Kidney (tissue), 14 donors: ENCODE data around the gene SLC9A3. TPM values are rescaled to one million over a fixed set of nuclear protein-coding genes. Genes with fewer than 3 reads are reported as not detected.

Experiments
- DNase-seq, 5 donors: peaks; one replicate each; pipeline ENCODE4 v3.0.0-alpha.2; 2013 to 2020
- FAIRE-seq: peaks from 2 replicates; lab custom pipeline; 2012; peaks lifted over from hg19 to GRCh38; lab: Jason Lieb, UNC
- H3K27ac ChIP-seq, 2 donors: one replicate each; pipeline ENCODE4 v1.7.0; 2013; ENCODE audit warnings: low read depth in 2 of 2, low read length in 2 of 2, inconsistent platforms in 1 of 2
- H3K27me3 ChIP-seq: one replicate; pipeline ENCODE4 v1.7.1; 2013; ENCODE audit warnings: low read length, inconsistent platforms; ENCODE audit not compliant: control insufficient read depth, insufficient read depth
- H3K36me3 ChIP-seq, 3 donors: one replicate each; pipeline versions ENCODE4 v1.7.0 to v1.7.1; 2013; ENCODE audit warnings: low read length in 3 of 3, control low read depth in 1 of 3, inconsistent platforms in 1 of 3; ENCODE audit not compliant: insufficient read depth in 3 of 3, control insufficient read depth in 2 of 3
- H3K4me1 ChIP-seq, 3 donors: one replicate each; pipeline versions ENCODE4 v1.7.0 to v1.7.1; 2013; ENCODE audit warnings: low read length in 3 of 3, inconsistent platforms in 1 of 3, low read depth in 1 of 3; ENCODE audit not compliant: control insufficient read depth in 2 of 3, insufficient read depth in 2 of 3
- H3K4me3 ChIP-seq, 3 donors: one replicate each; pipeline versions ENCODE4 v1.7.0 to v1.8.1; 2013; ENCODE audit warnings: low read length in 3 of 3, control low read depth in 1 of 3, inconsistent platforms in 1 of 3
- H3K9ac ChIP-seq, 3 donors: one replicate each; pipeline versions ENCODE4 v1.7.0 to v1.7.1; 2013; ENCODE audit warnings: low read length in 3 of 3, control low read depth in 1 of 3, inconsistent platforms in 1 of 3
- H3K9me3 ChIP-seq, 3 donors: one replicate each; pipeline versions ENCODE4 v1.7.0 to v1.7.1; 2013; ENCODE audit warnings: low read length in 3 of 3, control low read depth in 1 of 3, inconsistent platforms in 1 of 3; ENCODE audit not compliant: control insufficient read depth in 2 of 3, insufficient read depth in 1 of 3
- intact Hi-C: fragments of 100-400 bp; cut with DNase I; formaldehyde crosslinking; loops from one replicate; pipeline ENCODE4 v1.11.1; 2022
- polyA plus RNA-seq: library from polyadenylated mRNA; stranded (reverse); fragments of 350-450 nt; fragmentation: Illumina TruSeq; extraction: RNeasy Lipid Tissue Mini Kit (QIAGEN cat#74804); gene quantifications from one replicate; pipeline ENCODE4 v1.2.3, GENCODE V29; 2014; ENCODE audit warnings: low read depth, low replicate concordance; ENCODE audit not compliant: insufficient read depth
- total RNA-seq: library from RNA; stranded (reverse); fragmentation: NEBNext Ultra II Directional; extraction: Animal tissue kit (Norgen Biotek cat#: 25700); gene quantifications from one replicate; pipeline ENCODE4 v1.2.1, GENCODE V29; 2021
- TF ChIP-seq, protein P1 (sequence below): IDR thresholded peaks from 3 replicates; pipeline ENCODE4 v1.5.1; 2012; ENCODE audit warnings: mild to moderate bottlenecking, moderate library complexity, borderline replicate concordance; ENCODE audit not compliant: insufficient read depth; ENCODE audit errors: extremely low read depth
- donor health status: control.
- donor health status: control.
- donor health status: control.
- donor health status: control.
- donor health status: control.
- donor health status: DM: yes; HTN: yes; CAD: no.
- donor health status: Normal renal cell carcinoma (clear cell type).

The SLC9A3 gene
- total and polyA plus RNA-seq, 2 donors from 2014 or later, result 10.5 to 36.9 TPM

GRCh38 chr5:516980-517379 lies 7.3 kb downstream of the SLC9A3 start:
- intact Hi-C loops, result no loop called here
- no peak overlapping the region for H3K4me3 ChIP-seq
- H3K27me3 ChIP-seq, result no peaks in the 10 kb centered on the region
- H3K9me3 ChIP-seq, result no peaks in the 10 kb centered on the region
- H3K36me3 ChIP-seq, result no peaks in the 10 kb centered on the region
- DNase-seq, result no peak
- H3K27ac ChIP-seq, result no peak overlapping the region
- no peak for FAIRE-seq
- TF ChIP-seq, protein P1, sequence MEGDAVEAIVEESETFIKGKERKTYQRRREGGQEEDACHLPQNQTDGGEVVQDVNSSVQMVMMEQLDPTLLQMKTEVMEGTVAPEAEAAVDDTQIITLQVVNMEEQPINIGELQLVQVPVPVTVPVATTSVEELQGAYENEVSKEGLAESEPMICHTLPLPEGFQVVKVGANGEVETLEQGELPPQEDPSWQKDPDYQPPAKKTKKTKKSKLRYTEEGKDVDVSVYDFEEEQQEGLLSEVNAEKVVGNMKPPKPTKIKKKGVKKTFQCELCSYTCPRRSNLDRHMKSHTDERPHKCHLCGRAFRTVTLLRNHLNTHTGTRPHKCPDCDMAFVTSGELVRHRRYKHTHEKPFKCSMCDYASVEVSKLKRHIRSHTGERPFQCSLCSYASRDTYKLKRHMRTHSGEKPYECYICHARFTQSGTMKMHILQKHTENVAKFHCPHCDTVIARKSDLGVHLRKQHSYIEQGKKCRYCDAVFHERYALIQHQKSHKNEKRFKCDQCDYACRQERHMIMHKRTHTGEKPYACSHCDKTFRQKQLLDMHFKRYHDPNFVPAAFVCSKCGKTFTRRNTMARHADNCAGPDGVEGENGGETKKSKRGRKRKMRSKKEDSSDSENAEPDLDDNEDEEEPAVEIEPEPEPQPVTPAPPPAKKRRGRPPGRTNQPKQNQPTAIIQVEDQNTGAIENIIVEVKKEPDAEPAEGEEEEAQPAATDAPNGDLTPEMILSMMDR, result no peak
- peaks cover 0 to 14% (median 4%) of the 10 kb centered on the region in 3 donors for H3K4me1 ChIP-seq
- H3K9ac ChIP-seq, result no peak overlapping the region

DNA sequence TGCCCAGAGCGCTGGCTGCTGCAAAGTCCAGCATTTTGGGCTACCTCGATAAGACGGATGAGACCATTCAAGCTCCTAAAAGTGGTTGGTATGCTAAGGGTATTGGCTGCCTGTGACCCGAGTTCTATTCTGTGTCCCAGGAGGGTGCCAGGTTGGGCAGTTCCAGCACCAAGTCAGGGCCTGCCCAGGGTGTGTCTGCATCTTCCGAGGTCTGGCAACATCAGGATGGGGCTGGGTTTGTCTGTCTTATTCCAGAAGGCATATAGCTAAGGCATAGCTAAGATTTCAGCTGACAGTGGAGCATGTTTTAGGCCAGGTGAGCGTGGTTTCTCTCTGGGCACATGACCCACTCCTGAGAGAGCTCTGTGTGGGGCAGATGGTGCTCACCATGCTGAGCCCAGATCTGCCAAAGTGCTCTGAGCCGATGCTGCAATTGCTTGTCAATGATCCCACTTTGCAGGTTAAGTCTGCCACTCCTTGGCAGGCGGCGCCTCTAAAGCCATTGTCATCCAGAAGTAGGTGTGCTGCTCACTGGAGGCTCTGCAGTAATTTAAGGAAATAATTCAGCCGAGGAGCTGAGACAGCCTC lies 7.8 kb downstream of the SLC9A3 start:
- Histone ChIP-seq H3K4me3 (no peak overlapping the region), H3K27ac (no peak overlapping the region), H3K4me1 (peaks cover 0 to 14% (median 2%) of the 10 kb centered on the region in 3 donors), H3K36me3 (no peaks in the 10 kb centered on the region), H3K27me3 (no peaks in the 10 kb centered on the region), H3K9ac (no peak overlapping the region), H3K9me3 (no peaks in the 10 kb centered on the region)
- intact Hi-C loops, result no loop called here
- DNase-seq (no peak), FAIRE-seq (no peak)
- TF ChIP-seq, protein P1, result no peak

DNA sequence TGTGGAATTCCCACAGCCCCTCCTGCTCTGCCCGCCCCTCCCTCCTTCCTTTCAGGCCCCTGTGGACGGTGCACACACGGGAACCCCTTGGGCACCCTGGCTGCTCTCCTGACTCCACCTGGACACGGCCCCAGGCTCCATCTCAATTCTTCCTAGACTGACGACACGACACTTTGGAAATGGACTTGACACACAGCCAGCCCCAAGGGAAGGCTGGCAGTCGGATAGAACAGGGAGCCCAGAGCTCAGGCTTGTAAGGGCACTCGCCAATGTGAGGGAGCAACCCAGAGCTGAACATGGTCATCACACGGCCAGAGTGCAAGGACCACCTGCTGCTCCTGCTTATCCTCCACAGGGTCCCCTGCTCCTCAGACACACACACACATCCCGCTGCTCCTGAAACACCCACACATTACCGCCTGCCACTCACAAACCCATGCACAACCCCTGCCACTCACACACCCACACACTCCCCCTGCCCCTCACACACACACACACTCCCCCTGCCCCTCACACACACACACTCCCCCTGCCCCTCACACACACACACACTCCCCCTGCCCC lies 8.9 kb downstream of the SLC9A3 start:
- no peaks in the 10 kb centered on the region for H3K27me3 ChIP-seq
- DNase-seq, result no peak
- H3K9me3 ChIP-seq, result no peaks in the 10 kb centered on the region
- TF ChIP-seq, protein P1, result no peak
- no peaks in the 10 kb centered on the region for H3K36me3 ChIP-seq
- H3K9ac ChIP-seq, result no peak overlapping the region
- peaks cover 0 to 16% (median 0%) of the 10 kb centered on the region in 3 donors for H3K4me1 ChIP-seq
- H3K4me3 ChIP-seq, result no peak overlapping the region
- FAIRE-seq, result no peak
- H3K27ac ChIP-seq, result no peak overlapping the region
- intact Hi-C loops, result no loop called here

GRCh38 chr5:514673-515072 lies 9.6 kb downstream of the SLC9A3 start:
- Histone ChIP-seq H3K9me3 (no peaks in the 10 kb centered on the region), H3K4me3 (no peak overlapping the region), H3K27ac (peak overlapping the region; percentile 47 to 63), H3K9ac (no peak overlapping the region), H3K4me1 (peaks cover 0 to 16% (median 0%) of the 10 kb centered on the region in 3 donors), H3K27me3 (no peaks in the 10 kb centered on the region), H3K36me3 (no peaks in the 10 kb centered on the region)
- intact Hi-C loops, result no loop called here
- FAIRE-seq, result no peak
- TF ChIP-seq, protein P1, result no peak
- DNase-seq, result no peak
